ENCODE measurements around the gene ZEB1.

ZEB1 gene

DNA sequence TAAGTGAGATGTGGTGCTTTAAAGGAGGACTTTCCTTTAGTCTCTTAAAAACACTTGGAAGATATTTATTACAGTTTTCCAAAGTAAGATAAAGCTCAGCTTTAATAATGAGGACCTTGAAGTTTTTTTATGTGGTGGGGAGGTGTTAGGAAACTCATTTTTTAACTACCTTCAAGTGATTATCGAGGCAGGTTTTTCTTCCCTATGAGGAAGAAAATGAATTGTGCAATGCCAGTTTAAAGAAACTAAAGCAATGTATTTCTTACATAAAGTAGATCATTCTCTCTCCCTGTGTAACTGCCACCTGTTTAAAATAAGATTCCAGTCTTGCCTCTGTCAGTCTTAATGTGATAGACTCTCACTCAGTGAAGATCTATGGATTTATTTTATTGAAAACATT lies 27.9 kb downstream of the ZEB1 start:
- no peaks in the 10 kb centered on the region for H3K9me2 ChIP-seq (replicated peaks; ENCODE audit: low read depth, low read length)
- peaks cover 91% of the 10 kb centered on the region for H4K20me1 ChIP-seq (ENCODE audit: insufficient read depth, low read length, poor library complexity, severe bottlenecking)
- peaks cover 97% of the 10 kb centered on the region for H3K79me2 ChIP-seq (ENCODE audit: insufficient read depth, low read length)
- no peak for TF ChIP-seq EZH2phosphoT487 (IDR thresholded peaks at IDR 0.05; ENCODE audit: borderline replicate concordance)
- TF ChIP-seq, protein P1, sequence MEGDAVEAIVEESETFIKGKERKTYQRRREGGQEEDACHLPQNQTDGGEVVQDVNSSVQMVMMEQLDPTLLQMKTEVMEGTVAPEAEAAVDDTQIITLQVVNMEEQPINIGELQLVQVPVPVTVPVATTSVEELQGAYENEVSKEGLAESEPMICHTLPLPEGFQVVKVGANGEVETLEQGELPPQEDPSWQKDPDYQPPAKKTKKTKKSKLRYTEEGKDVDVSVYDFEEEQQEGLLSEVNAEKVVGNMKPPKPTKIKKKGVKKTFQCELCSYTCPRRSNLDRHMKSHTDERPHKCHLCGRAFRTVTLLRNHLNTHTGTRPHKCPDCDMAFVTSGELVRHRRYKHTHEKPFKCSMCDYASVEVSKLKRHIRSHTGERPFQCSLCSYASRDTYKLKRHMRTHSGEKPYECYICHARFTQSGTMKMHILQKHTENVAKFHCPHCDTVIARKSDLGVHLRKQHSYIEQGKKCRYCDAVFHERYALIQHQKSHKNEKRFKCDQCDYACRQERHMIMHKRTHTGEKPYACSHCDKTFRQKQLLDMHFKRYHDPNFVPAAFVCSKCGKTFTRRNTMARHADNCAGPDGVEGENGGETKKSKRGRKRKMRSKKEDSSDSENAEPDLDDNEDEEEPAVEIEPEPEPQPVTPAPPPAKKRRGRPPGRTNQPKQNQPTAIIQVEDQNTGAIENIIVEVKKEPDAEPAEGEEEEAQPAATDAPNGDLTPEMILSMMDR (conservative IDR thresholded peaks at IDR 0.05; ENCODE audit: low read length): no peak
- H3K9ac ChIP-seq (ENCODE audit: low read depth, low read length, poor library complexity, severe bottlenecking): no peak overlapping the region
- no peaks in the 10 kb centered on the region for H3K36me3 ChIP-seq (ENCODE audit: insufficient read depth, low read length)
- no peaks in the 10 kb centered on the region for H3F3A ChIP-seq (ENCODE audit: low read depth)
- H3K27me3 ChIP-seq (ENCODE audit: insufficient read depth, low read length, poor library complexity, severe bottlenecking): no peaks in the 10 kb centered on the region
- peaks cover 19% of the 10 kb centered on the region for H3K4me1 ChIP-seq (ENCODE audit: insufficient read depth, low read length, poor library complexity, severe bottlenecking)
- no peaks in the 10 kb centered on the region for H3K9me3 ChIP-seq (ENCODE audit: insufficient read depth, low read depth, low read length)
- no peak overlapping the region for H3K4me2 ChIP-seq (ENCODE audit: low read depth, low read length, poor library complexity, severe bottlenecking)
- no peak overlapping the region for H2AFZ ChIP-seq (ENCODE audit: low read length)
- no peak overlapping the region for H3K4me3 ChIP-seq (ENCODE audit: low read length, poor library complexity, severe bottlenecking)

- H3K4me1 ChIP-seq (ENCODE audit: insufficient read depth, low read length, poor library complexity, severe bottlenecking): peaks cover 19% of the 10 kb centered on the region
- H4K20me1 ChIP-seq (ENCODE audit: insufficient read depth, low read length, poor library complexity, severe bottlenecking): peaks cover 91% of the 10 kb centered on the region
- H3F3A ChIP-seq (ENCODE audit: low read depth): no peaks in the 10 kb centered on the region
- TF ChIP-seq EZH2phosphoT487 (IDR thresholded peaks at IDR 0.05; ENCODE audit: borderline replicate concordance): no peak
- no peaks in the 10 kb centered on the region for H3K9me2 ChIP-seq (replicated peaks; ENCODE audit: low read depth, low read length)
- H2AFZ ChIP-seq (ENCODE audit: low read length): no peak overlapping the region
- H3K4me2 ChIP-seq (ENCODE audit: low read depth, low read length, poor library complexity, severe bottlenecking): no peak overlapping the region
- H3K9me3 ChIP-seq (ENCODE audit: insufficient read depth, low read depth, low read length): no peaks in the 10 kb centered on the region
- H3K36me3 ChIP-seq (ENCODE audit: insufficient read depth, low read length): no peaks in the 10 kb centered on the region
- no peak overlapping the region for H3K4me3 ChIP-seq (ENCODE audit: low read length, poor library complexity, severe bottlenecking)
- no peaks in the 10 kb centered on the region for H3K27me3 ChIP-seq (ENCODE audit: insufficient read depth, low read length, poor library complexity, severe bottlenecking)
- no peak overlapping the region for H3K9ac ChIP-seq (ENCODE audit: low read depth, low read length, poor library complexity, severe bottlenecking)
- H3K79me2 ChIP-seq (ENCODE audit: insufficient read depth, low read length): peaks cover 97% of the 10 kb centered on the region
Measured at GRCh38 chr10:31347705-31348104, 28.7 kb downstream of the ZEB1 start.

- Histone ChIP-seq H3F3A (ENCODE audit: low read depth) (no peaks in the 10 kb centered on the region), H4K20me1 (ENCODE audit: insufficient read depth, low read length, poor library complexity, severe bottlenecking) (peaks cover 91% of the 10 kb centered on the region)
- TF ChIP-seq, protein P1 (conservative IDR thresholded peaks at IDR 0.05; ENCODE audit: low read length): no peak
- TF ChIP-seq EZH2phosphoT487 (IDR thresholded peaks at IDR 0.05; ENCODE audit: borderline replicate concordance): no peak
Measured at GRCh38 chr10:31350891-31351290, 31.9 kb downstream of the ZEB1 start.

More at GRCh38 chr10:31350891-31351290, 31.9 kb downstream of the ZEB1 start:
- H3K9ac ChIP-seq (ENCODE audit: low read depth, low read length, poor library complexity, severe bottlenecking): no peak overlapping the region
- H3K9me3 ChIP-seq (ENCODE audit: insufficient read depth, low read depth, low read length): no peaks in the 10 kb centered on the region
- no peak overlapping the region for H3K4me3 ChIP-seq (ENCODE audit: low read length, poor library complexity, severe bottlenecking)
- H3K9me2 ChIP-seq (replicated peaks; ENCODE audit: low read depth, low read length): no peaks in the 10 kb centered on the region
- H2AFZ ChIP-seq (ENCODE audit: low read length): no peak overlapping the region
- no peaks in the 10 kb centered on the region for H3K36me3 ChIP-seq (ENCODE audit: insufficient read depth, low read length)
- peaks cover 15% of the 10 kb centered on the region for H3K4me1 ChIP-seq (ENCODE audit: insufficient read depth, low read length, poor library complexity, severe bottlenecking)
- H3K79me2 ChIP-seq (ENCODE audit: insufficient read depth, low read length): peaks cover 99% of the 10 kb centered on the region
- H3K27me3 ChIP-seq (ENCODE audit: insufficient read depth, low read length, poor library complexity, severe bottlenecking): no peaks in the 10 kb centered on the region
- no peak overlapping the region for H3K4me2 ChIP-seq (ENCODE audit: low read depth, low read length, poor library complexity, severe bottlenecking)
